Raji (cell line): ENCODE results near the gene TAS2R43.
"Not testable (repeated sequence)": the region's sequence is repeated elsewhere in the genome, so short reads cannot be mapped to it uniquely, and the experiment has no call there.

Experiments used
- POLR2A ChIP-seq: IDR thresholded peaks from 2 replicates; pipeline ENCODE4 v1.6.1; 2011; ENCODE audit warnings: low read depth, low read length, control low read depth; ENCODE audit not compliant: insufficient read depth

Gene TAS2R43

GRCh38 chr12:11070999-11071398 lies 21.1 kb downstream of the TAS2R43 start:
- TF ChIP-seq POLR2A, result no peak

- no peak for TF ChIP-seq POLR2A
Observed at GRCh38 chr12:11069854-11070365, 22.2 kb downstream of the TAS2R43 start.

- TF ChIP-seq POLR2A, result no peak
Observed at GRCh38 chr12:11067514-11067913, 24.6 kb downstream of the TAS2R43 start.

GRCh38 chr12:11062194-11062593 lies 29.9 kb downstream of the TAS2R43 start, which contains the start of gene TAS2R46:
TSS of gene TAS2R46 (minus strand) at chr12:11062294. CDS start at chr12:11062294, 0 bp downstream.
- not testable (repeated sequence) for TF ChIP-seq POLR2A

GRCh38 chr12:11059784-11060183 lies 32.3 kb downstream of the TAS2R43 start:
- TF ChIP-seq POLR2A, result no peak

GRCh38 chr12:11059041-11059440 lies 33.1 kb downstream of the TAS2R43 start:
- TF ChIP-seq POLR2A, result no peak

GRCh38 chr12:11055306-11055705 lies 36.8 kb downstream of the TAS2R43 start:
- TF ChIP-seq POLR2A, result no peak
